GM18907 (cell line): ENCODE results near the gene SMPDL3B.

Source experiments
- ATAC-seq: cut with Tn5 transposase; IDR thresholded peaks from one replicate; pipeline ENCODE4 v1.9.1; 2021; ENCODE audit warnings: mild to moderate bottlenecking, moderate library complexity; ENCODE audit not compliant: unreplicated experiment

SMPDL3B gene

DNA sequence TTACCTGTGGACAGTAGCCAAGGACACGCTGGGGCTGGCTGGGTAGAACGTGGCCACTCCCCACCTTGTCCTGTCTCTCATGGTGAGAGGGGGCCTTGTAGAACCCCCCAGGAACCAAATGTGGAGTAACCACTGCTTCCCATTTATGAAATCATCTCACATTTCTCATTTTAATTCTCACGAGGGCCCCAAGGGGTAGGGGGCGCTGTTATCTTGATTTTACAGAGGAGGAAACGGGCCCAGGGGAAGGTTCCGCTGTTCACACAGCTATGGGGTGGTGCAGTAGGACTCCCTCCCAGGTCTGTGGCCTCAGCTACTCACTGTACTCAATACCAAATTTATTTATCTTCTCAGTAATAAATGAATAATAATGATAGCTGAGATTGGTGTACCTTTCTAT, 5.5 kb downstream of the SMPDL3B start:
- no peak for ATAC-seq

GRCh38 chr1:27940870-27941560, 6.2 kb downstream of the SMPDL3B start:
- ATAC-seq, result no peak

- ATAC-seq, result no peak
Measured at GRCh38 chr1:27941671-27942540, 7.1 kb downstream of the SMPDL3B start.

DNA sequence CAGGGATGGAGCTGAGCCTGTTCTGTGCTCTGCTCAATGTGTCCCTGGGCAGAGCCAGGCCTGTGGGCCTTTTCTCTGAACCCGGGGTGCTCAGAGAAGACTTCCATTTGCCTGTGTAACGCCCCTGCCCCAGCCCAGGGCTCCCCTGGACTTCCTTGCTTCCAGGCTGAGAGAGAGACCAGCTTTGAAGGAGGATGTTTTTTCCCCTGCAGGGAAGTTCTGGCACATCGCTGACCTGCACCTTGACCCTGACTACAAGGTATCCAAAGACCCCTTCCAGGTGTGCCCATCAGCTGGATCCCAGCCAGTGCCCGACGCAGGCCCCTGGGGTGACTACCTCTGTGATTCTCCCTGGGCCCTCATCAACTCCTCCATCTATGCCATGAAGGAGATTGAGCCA, 10.2 kb downstream of the SMPDL3B start:
- no peak for ATAC-seq

GRCh38 chr1:27949027-27949426, 14.2 kb downstream of the SMPDL3B start:
- no peak for ATAC-seq

- no peak for ATAC-seq
Measured at GRCh38 chr1:27951396-27951795, 16.6 kb downstream of the SMPDL3B start.

GRCh38 chr1:27952147-27952546, 17.3 kb downstream of the SMPDL3B start:
- ATAC-seq, result no peak

- ATAC-seq, result no peak
Measured at GRCh38 chr1:27954186-27954585, 19.4 kb downstream of the SMPDL3B start.

- no peak for ATAC-seq
Measured at GRCh38 chr1:27955076-27955475, 20.3 kb downstream of the SMPDL3B start.

GRCh38 chr1:27956761-27957160, 22.0 kb downstream of the SMPDL3B start:
- no peak for ATAC-seq

GRCh38 chr1:27957655-27958054, 22.9 kb downstream of the SMPDL3B start:
- ATAC-seq, result no peak

- no peak for ATAC-seq
Measured at GRCh38 chr1:27958513-27958912, 23.7 kb downstream of the SMPDL3B start.

GRCh38 chr1:27959792-27960603, 25.2 kb downstream of the SMPDL3B start, which contains the start of gene XKR8:
XKR8 (plus strand) TSS chr1:27959973; CDS start chr1:27960070, 97 bp downstream.
- ATAC-seq, result peak; percentile 77

DNA sequence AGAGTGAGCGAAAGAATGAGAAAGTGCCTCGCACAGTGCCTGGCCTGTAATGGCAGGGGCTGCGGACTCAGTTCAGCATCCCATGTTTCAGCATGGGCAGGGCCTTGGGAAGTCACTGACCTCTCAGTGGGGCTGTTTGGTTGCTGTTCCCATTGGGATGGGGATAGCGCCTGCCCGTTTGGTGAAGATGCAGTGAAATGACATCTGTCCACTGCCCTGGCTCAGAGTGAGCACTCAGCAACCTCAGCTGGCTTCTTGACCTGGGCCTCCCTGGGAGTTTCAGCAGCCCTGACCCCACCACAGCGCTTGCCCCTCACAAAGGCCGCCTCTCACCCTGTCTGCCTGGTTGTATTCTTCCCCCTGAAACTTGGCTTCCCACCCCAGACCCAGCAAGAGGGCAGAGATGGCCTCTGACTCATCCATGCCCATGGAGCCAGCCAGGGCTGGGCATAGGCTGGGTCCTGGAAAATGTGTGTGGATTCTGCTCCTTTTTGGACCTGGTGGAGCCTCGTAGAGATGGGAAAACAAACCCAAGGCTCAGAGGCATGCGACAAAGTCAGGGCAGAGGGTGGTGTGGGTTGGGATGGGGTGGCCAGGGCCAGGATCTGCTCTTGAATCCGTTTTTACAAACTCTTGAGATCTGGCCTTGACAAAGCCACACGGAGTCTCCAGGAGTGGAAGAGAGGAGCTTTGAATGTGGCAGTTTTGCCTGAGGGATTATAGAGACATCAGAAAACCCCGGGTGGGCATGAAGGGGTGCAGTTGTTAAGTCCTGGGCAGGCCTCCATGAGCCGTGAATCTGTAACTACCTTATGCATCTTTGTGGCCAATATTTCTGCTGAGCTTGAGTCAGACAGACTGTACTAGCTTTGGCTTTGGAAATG, 26.2 kb downstream of the SMPDL3B start:
- ATAC-seq, result no peak

GRCh38 chr1:27961646-27962221, 26.9 kb downstream of the SMPDL3B start:
- no peak for ATAC-seq

DNA sequence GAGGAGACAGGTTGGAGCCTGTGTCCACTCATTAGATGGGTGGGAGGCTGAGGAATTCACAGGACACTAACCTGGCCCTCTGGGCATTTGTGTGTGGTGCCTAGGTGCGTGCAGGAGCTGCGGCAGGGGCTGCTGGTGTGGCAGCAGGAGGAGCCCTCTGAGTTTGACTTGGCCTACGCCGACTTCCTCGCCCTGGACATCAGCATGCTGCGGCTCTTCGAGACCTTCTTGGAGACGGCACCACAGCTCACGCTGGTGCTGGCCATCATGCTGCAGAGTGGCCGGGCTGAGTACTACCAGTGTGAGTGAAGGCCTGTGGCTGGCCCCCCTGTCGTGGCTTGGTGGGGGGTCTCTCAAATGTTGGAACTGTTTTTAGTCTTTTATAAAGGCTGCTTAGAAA, 28.6 kb downstream of the SMPDL3B start:
- ATAC-seq, result no peak

GRCh38 chr1:27966402-27967105, 31.8 kb downstream of the SMPDL3B start:
- ATAC-seq, result no peak

DNA sequence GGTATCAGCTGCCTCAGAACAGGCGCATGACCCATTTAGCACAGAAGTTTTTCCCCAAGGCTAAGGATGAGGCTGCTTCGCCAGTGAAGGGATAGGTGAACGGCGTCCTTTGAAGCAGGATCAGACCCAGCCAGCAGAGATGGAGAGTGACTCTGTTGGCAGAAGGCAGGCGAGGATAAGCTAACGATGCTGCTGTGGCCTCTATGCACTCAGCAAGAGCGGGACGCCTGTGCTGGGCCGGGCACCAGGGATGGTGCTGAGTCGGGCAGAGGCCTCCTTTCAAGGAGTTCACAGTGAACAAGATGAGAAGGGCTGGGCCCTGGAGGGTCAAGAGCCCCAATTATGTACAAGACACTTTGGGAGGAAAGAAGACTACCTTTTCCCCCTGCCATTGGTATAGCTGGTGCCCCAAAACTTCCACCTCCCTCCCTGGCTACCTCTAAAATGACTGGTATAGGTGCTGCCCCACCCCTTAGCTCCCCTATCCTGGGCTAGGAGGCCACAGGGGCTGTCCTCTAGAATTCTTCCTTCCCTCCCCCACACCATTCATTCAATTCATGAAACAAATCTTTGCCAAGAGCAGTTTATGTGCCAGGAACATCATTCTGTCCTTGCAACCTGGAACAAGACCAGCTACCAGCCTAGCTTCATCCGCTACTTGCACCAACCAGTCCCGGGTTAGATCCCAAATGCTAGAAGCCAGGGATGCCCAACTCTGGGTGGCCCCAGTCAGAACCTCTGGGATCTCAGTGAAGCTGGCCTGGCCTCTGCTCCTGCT, 32.5 kb downstream of the SMPDL3B start:
- ATAC-seq, result no peak
